ENCODE data around the gene XYLT1.

The XYLT1 gene

DNA sequence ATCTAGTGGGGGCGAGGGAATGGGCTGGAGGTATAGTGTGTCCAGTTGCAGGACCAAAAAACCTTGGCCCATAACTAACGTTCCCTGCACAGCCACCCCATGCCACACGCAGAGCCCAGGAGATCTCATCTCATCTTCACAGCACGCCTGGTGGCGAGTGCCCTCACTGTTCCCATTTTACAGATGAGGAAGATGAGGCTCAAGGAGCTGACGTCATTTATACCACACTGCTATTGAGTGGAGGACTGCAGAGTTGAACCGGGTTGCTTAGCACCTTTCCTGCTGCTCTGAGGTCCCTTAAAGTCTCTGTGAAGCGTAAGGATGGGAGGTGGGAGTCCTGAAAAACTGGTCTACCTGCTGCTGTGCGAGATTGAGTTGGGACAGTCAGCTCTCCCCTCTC lies 172.5 kb downstream of the XYLT1 start:
- Histone ChIP-seq H3K4me2 (ENCODE audit: low read length) (no peak overlapping the region), H3K4me3 (ENCODE audit: low read length) (no peak overlapping the region), H3K9me3 (ENCODE audit: insufficient read depth, low read length) (no peaks in the 10 kb centered on the region), H2AFZ (ENCODE audit: low read depth, low read length) (no peak overlapping the region), H3K27me3 (ENCODE audit: low read depth, low read length) (peaks cover 31% of the 10 kb centered on the region), H3K36me3 (replicated peaks; ENCODE audit: low read depth, low read length) (no peaks in the 10 kb centered on the region), H3K79me2 (ENCODE audit: low read length) (no peaks in the 10 kb centered on the region), H3K4me1 (ENCODE audit: low read length) (peaks cover 26% of the 10 kb centered on the region), H4K20me1 (ENCODE audit: insufficient read depth, low read length) (no peaks in the 10 kb centered on the region), H3K27ac (ENCODE audit: low read length) (no peak overlapping the region), H3K9ac (ENCODE audit: low read length) (no peak overlapping the region)
- TF ChIP-seq CTCF (IDR thresholded peaks at IDR 0.05; ENCODE audit: low read depth, low read length) (no peak), EZH2phosphoT487 (IDR thresholded peaks at IDR 0.05; ENCODE audit: low read depth) (no peak)

DNA sequence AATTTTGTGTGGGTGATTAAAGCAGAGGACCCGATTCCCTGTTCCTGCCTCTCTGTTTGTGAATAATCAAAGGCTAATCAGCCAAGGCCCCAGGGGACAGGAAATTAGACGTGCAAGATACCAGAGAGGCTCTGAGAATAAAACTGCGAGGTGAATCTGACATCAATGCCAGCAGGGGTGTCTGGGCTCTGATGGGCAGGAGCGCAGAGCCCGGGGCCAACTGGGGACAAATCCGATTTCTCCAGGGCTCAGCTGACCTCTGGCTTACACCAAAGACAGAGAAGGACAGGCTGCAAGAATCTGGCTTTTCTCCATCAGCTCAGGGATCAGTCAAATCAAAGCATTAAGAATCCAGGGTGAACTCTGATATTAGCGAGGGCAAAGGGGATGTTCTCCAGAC lies 174.3 kb downstream of the XYLT1 start:
- Histone ChIP-seq H3K27ac (ENCODE audit: low read length) (no peak overlapping the region), H3K79me2 (ENCODE audit: low read length) (no peaks in the 10 kb centered on the region), H3K9me3 (ENCODE audit: insufficient read depth, low read length) (no peaks in the 10 kb centered on the region), H2AFZ (ENCODE audit: low read depth, low read length) (no peak overlapping the region), H3K4me2 (ENCODE audit: low read length) (no peak overlapping the region), H3K36me3 (replicated peaks; ENCODE audit: low read depth, low read length) (no peaks in the 10 kb centered on the region), H4K20me1 (ENCODE audit: insufficient read depth, low read length) (no peaks in the 10 kb centered on the region), H3K4me3 (ENCODE audit: low read length) (no peak overlapping the region), H3K27me3 (ENCODE audit: low read depth, low read length) (peaks cover 22% of the 10 kb centered on the region), H3K9ac (ENCODE audit: low read length) (no peak overlapping the region), H3K4me1 (ENCODE audit: low read length) (peaks cover 11% of the 10 kb centered on the region)
- no peak for TF ChIP-seq CTCF (IDR thresholded peaks at IDR 0.05; ENCODE audit: low read depth, low read length)
- no peak for TF ChIP-seq EZH2phosphoT487 (IDR thresholded peaks at IDR 0.05; ENCODE audit: low read depth)

DNA sequence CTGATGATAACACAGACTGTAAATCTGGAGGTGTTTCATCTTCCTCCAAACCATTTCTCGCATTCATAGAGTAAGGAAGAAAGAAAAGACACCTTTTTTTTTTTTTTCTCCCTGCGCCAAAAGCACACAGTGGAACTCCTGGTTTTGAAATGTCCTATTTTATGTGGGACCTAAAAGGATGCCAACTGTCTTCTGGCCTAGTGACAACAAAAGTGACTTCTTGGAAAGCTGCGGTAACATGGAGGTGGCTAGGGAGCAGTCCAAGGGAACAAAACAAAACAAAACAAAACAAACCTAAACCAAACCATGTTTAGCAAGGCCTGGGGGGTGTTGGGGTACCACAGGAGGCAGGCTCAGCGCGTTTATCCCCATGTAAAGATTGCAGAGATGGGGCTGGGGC lies 174.8 kb downstream of the XYLT1 start:
- Histone ChIP-seq H3K9ac (ENCODE audit: low read length) (no peak overlapping the region), H3K27me3 (ENCODE audit: low read depth, low read length) (peaks cover 19% of the 10 kb centered on the region), H3K79me2 (ENCODE audit: low read length) (no peaks in the 10 kb centered on the region), H3K4me2 (ENCODE audit: low read length) (no peak overlapping the region), H4K20me1 (ENCODE audit: insufficient read depth, low read length) (no peaks in the 10 kb centered on the region), H3K9me3 (ENCODE audit: insufficient read depth, low read length) (no peaks in the 10 kb centered on the region), H3K36me3 (replicated peaks; ENCODE audit: low read depth, low read length) (no peaks in the 10 kb centered on the region), H3K27ac (ENCODE audit: low read length) (no peak overlapping the region), H3K4me1 (ENCODE audit: low read length) (peaks cover 6% of the 10 kb centered on the region), H2AFZ (ENCODE audit: low read depth, low read length) (no peak overlapping the region), H3K4me3 (ENCODE audit: low read length) (no peak overlapping the region)
- TF ChIP-seq EZH2phosphoT487 (IDR thresholded peaks at IDR 0.05; ENCODE audit: low read depth) (no peak), CTCF (IDR thresholded peaks at IDR 0.05; ENCODE audit: low read depth, low read length) (no peak)

DNA sequence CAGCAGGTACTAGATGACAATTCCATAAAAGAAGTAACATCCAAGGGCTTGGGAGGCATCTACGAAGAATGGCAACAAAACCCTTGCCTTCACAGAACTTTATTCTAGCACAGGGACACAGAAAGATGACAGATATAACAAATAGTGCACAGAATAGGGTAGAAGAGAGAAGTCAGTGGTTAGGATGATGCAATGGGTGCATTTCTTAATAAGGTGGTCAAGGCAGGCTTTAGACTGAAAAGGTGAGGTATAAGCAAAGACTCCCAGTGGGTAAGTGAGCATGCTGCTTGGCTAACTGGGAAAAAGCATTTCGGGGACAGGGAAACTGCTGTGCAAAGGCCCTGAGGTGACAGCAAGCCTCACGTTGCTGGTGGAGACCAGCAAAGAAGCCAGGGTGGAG lies 175.9 kb downstream of the XYLT1 start:
- no peak overlapping the region for H2AFZ ChIP-seq (ENCODE audit: low read depth, low read length)
- no peak overlapping the region for H3K4me2 ChIP-seq (ENCODE audit: low read length)
- H4K20me1 ChIP-seq (ENCODE audit: insufficient read depth, low read length), result no peaks in the 10 kb centered on the region
- no peaks in the 10 kb centered on the region for H3K4me1 ChIP-seq (ENCODE audit: low read length)
- H3K27ac ChIP-seq (ENCODE audit: low read length), result no peak overlapping the region
- H3K36me3 ChIP-seq (replicated peaks; ENCODE audit: low read depth, low read length), result no peaks in the 10 kb centered on the region
- peaks cover 9% of the 10 kb centered on the region for H3K27me3 ChIP-seq (ENCODE audit: low read depth, low read length)
- no peak overlapping the region for H3K4me3 ChIP-seq (ENCODE audit: low read length)
- no peaks in the 10 kb centered on the region for H3K9me3 ChIP-seq (ENCODE audit: insufficient read depth, low read length)
- no peaks in the 10 kb centered on the region for H3K79me2 ChIP-seq (ENCODE audit: low read length)
- H3K9ac ChIP-seq (ENCODE audit: low read length), result no peak overlapping the region
- TF ChIP-seq EZH2phosphoT487 (IDR thresholded peaks at IDR 0.05; ENCODE audit: low read depth), result no peak
- no peak for TF ChIP-seq CTCF (IDR thresholded peaks at IDR 0.05; ENCODE audit: low read depth, low read length)

All from OCI-LY3 (cell line).